HG02943 (cell line): ENCODE data around the gene MBNL3.

Experiments
- ATAC-seq: cut with Tn5 transposase; IDR thresholded peaks from one replicate; pipeline ENCODE4 v1.9.1; 2021; ENCODE audit warnings: mild to moderate bottlenecking, low read depth, moderate library complexity; ENCODE audit not compliant: unreplicated experiment

The MBNL3 gene, protein sequence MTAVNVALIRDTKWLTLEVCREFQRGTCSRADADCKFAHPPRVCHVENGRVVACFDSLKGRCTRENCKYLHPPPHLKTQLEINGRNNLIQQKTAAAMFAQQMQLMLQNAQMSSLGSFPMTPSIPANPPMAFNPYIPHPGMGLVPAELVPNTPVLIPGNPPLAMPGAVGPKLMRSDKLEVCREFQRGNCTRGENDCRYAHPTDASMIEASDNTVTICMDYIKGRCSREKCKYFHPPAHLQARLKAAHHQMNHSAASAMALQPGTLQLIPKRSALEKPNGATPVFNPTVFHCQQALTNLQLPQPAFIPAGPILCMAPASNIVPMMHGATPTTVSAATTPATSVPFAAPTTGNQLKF

DNA sequence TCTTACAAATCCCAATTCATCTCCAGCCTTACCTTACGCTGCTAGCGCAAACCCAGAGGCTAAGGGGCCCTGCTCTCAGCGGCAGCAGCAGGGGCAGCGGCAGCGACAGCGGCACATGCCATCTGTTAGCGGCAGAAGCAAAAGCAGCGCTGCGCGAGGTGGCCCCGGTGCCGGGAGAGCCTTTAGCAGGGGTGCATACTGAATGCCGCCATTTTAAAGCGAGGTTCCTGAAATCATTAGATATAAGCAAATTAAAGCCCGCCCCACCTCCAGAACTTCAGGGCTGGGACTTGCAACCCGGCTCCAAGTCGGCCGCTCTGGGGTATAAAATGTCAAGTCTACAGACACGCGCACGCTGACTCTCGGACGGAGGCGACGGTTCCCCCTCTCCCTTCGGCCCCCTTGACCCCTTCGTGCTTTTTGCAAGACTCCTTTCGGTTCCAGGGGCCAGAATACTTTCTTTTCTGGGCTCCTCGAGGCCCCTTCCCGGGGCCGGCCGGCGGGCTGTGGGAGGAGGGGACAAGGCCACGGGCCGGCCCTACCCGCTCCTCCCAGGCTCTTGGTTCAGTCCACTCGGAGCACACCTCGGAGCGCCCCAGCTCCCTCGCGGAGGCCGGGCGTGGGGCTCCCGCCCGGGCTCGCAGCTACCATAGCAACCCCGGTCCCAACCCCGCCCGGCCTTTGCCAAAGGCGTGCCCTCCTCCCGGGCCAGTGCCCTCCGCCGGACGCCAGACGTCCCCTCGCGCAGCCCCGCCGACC is at the start of gene MBNL3:
Gene MBNL3, minus strand, starts transcription at position 220 of the 759 bp plus-strand sequence. CDS start 49,427 bp downstream, outside the sequence.
- ATAC-seq = peak; percentile 60

DNA sequence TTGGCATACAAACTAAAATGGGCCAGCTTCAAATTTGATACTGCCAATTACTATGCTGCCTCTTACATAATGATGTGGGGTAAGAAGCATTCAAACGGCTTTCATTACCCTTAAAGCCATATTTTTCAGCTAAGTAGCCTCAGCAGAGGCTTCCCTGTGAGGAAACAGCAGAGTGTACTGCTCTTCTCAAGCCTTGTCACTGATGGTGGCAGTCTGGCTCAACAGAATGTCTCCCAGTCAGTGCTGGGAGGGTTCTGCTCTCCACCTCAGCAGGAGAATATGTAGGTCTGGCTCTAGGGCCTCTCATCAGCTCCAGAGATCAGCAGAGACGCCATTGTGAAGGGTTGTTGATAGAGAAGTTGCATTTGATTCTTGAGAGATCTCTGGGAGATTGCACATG is 44.6 kb upstream of the MBNL3 start:
- no peak for ATAC-seq

DNA sequence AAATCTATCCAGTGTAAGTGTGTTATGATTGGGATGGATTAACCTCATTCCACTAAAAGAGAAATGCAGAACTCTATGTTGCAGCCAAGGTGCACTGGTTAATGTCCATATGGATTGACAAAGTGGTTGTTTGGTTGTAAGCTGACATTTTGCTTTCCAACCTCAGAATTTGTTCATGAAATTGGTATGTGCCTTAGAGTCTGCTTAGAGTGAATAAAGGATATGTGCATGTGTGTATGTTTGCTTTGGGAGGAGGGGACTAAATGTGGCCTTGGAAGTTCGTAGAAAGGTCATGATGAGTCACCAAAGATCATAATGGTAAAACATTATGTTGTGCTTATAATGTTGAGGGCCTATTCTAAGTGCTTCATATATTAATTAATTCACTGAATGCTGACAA is 44.1 kb upstream of the MBNL3 start:
- ATAC-seq = no peak

DNA sequence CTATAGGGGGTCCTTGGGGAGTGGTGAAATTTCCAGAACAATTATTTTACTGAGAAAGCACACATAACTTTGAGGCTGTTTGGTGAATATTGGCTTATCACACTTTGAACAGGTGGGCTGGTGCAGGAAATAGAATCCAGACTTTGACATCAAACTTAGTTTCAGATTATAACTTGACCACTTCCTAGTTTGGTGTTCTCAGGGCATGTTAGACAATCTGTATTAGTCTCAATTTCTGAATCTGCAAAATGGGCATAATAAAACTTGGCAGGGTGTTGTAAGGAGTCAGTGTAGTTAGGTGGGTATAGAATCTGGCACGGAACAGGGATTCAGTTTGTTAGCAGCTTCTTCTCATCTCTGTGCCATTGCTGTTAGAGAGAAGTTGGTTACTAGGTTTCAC is 43.3 kb upstream of the MBNL3 start:
- ATAC-seq = no peak

DNA sequence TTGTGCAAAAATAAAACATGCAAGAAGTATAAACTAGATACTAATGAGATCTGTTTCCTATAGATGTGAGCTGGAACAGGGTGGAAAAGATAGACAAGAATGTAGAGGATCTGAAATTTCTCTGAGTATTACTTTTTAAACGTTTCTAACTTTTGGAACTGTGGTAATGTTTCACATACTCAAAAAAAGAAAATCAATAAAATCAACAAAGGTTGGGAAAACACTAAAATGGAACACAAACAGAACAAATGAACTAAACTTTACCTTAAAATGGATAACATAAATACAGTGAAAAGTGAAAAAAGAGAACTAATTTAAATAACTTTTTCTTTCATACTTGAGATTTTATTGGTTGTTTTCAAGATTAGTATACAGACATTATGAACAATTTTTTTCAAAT is 32.0 kb upstream of the MBNL3 start:
- no peak for ATAC-seq

DNA sequence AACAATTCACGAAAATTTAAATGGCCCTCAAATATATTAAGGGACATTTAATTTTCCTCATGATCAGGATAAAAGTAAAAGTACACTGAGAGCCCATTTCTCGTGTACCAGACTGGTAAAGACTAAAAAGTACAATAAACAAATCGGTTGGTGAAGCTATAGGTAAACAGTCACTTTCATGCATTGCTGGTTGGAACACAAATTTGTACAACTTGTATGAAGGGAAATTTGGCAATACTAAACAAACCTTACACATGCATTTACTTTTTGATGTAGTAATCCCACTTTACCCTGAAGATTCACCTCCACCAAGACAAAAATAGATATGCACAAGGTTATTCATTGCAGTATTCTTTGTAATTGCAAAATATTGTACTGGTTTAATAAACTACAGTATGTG is 31.4 kb upstream of the MBNL3 start:
- ATAC-seq = no peak

DNA sequence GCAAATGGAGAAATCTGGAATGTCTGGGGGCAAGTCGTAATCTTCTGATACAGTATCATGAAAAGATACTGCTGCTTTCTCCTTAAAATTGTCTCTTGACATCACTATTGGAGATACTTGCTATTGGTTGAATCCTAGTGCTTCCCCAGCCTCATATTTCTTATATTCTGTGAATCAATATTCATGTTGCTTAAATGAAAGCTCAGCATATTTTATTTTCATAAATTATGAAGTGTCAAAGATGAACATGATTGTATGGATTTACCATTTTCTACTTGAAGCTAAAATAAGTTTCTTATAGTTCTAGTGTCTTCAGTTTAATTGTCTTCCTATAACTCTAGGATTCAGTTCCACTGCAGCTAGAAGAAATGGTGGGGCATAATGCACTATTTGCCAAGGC is 29.6 kb upstream of the MBNL3 start:
- ATAC-seq = no peak

DNA sequence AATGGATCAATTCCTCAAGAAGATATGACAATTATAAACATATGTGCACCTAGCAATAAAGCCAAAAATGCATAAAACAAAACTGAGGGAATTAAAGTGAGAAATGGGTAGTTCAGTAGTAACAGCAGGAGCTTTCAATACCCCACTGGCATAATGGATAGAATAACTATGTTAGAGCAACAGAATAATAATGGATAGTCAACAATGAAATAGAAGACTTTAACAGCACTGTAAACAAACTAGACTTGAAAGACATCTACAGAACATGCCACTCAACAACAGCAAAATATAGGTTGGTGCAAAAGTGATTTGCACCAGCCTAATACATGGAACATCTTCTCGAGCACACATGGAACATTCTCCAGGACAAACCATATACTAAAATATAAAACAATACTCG is 20.0 kb upstream of the MBNL3 start:
- no peak for ATAC-seq

DNA sequence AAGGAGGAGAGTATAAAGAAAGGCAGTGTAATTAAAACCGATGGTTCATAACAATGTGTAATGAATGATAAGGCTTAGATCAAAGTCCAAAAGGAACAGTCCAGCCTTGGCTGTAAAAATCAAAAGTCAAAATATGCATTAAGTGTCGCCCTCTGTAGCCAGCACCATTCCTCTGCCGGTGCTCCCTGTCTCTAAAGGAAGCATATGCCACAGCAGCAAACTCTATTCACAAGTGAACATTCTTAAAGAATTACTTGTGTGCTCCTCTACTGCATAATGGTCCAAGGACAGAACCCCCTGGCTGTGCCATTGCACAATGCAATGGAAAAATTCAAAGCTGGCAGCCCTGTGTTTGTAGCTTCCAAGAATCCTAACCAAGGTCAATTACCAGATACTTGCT is 16.3 kb upstream of the MBNL3 start:
- no peak for ATAC-seq

DNA sequence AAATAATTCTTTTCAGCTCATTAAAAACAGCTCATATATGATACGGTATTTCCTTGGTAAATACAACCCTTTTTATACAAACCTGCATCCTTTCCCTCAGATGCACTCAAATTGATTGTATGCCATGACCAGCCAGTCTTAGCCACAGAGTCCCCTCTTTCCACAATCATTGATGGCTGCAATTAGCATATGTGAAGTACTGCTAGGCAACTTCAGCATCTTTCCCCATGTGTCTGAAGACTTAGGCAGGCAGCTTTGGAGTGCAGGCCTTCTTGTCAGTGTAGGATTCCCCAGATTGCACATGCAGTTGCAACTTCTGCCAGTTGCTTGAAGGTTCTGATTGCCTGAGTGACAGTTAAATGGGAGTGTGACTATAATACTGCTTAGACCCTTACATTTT is 15.6 kb upstream of the MBNL3 start:
- ATAC-seq = no peak

DNA sequence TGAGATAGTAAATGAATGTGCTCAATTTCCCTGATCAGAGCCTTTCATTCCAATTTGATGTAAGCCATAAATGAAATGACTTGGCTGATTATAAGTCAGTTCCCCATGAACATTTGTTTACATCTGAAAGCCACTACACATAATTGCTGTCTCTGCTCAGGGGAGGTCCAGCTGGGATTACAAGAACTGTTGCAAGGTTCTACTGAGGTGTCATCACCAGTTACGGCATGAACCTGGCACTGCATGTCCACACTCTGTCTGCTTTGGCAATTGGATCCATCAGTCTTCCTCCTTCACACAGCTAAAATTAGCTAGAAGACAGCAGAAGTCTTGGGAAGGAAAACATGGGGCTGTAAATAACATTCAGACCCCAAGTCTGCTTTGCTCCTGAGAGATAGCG is 12.8 kb upstream of the MBNL3 start:
- ATAC-seq = no peak

DNA sequence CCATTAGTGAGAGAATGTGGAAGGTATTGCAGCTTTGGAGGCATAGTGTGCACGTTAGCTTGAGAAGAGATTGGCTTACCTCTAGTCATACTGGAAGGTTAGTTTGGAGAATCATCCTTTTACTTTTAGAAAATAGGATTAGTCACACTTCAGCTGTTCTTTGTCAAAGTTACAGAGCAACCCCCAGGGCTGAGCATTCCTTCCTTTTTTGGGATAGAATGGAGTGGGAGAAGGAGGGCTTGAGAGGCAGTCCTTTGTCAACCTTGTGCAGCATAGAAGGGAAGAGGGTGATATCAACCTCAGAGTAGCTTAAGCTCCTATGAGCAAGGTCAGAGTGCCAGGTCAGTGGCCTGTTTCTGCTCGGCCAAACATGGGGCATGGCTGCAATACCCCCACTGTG is 8.6 kb upstream of the MBNL3 start:
- no peak for ATAC-seq

DNA sequence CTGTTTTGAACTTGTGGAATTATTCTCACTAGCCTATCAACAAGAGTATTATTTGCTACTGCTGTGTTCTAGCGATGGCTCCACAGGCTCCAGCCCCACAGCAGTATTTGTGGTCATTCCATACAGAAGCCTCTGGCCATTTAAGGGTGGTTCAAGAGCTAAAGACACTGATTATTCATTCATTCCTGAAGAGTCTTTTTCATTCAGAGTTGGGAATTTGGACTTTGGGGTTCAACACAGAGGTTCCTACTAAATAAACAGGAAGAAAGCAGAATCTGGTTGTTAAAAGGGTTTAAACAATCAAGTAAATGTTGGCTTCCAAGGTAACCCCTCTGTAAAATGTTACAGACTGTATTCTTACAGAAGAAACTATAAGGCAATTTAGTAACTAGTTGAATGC is 4.3 kb upstream of the MBNL3 start:
- ATAC-seq = no peak

DNA sequence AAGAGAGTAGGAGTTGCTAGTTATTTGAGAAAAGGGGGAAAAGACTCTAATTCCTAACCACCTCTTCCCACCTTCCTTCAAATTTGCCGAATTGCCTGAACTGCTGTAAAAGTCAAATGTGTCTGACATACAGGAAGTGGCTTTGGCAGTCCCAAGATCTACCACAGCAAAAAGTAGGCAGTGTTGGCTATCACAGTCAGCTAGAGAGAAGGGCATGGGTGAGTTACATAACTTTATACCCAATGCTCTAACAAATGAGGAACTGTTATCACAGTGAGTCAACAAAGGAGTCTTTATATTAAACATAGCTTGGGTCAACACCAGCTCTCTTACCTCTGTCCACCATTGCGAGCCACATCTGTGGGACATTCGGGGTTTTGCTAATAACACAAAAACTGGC is 2.4 kb upstream of the MBNL3 start:
- ATAC-seq = no peak

DNA sequence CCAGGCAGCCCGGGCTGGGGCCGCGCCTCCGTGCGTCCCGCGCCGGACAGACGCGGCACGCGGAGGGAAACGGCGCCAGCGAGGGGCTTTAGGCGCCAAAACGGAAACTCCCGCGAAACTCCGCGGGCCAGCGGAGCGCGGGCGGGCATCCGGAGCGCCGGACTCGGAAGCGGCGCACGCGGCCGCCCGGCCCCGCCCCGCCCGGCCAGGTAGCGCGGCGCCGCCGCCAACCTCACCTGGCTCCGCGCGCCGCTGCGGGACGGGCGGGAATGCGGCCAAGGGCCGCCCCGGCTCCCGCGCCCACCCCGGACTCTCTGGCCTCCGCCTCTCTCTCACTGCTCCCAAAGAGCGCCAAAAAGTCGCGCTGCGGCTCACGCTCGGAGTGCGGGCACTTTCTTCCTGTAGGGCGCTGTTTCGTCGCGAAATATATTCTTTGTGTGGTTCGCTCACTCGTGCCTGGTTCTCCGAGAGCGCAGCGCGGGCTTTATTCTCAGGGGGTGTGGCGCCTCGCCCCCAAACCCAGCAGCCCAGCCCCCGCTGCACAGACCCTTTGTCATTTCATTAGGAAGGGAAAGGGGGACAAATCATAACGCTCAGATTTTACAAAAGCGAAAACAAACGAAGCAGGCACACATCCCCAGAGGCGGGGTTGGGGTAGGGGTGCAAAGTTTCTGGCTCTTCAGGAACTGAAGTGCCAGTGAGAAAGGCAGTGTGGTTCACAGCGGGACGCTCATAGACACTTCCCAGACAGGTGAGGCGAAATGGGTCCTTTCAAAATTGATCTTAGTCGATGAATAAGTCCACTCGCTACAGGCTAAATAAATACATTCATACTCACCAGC is 961 bp upstream of the MBNL3 start:
- peak; percentile 31 for ATAC-seq

DNA sequence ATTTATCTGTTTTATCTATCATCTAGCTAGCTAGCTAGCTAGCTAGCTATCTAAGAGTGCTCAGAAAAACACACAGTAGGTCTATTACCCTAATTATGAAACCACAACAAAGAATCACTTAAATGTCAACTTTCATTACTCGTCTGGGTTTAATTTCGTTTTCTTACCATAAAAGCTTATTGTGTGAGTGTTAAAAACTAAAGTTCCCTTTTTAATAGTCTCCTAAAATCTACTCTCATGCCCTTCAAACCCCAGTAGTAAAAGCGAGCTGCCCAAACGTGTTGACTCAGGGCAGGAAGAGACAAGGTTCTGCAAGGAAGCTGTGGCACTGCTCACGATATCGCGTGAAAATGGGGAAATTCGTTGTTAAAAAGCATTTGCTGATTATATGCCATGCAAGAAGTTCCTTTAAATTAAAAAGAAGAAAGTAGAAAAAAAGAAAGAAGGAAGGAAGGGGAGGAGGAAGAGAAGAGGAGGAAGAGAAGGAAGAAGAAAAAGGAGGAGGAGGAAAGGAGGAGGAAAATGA is 595 bp downstream of the MBNL3 start:
- no peak for ATAC-seq

DNA sequence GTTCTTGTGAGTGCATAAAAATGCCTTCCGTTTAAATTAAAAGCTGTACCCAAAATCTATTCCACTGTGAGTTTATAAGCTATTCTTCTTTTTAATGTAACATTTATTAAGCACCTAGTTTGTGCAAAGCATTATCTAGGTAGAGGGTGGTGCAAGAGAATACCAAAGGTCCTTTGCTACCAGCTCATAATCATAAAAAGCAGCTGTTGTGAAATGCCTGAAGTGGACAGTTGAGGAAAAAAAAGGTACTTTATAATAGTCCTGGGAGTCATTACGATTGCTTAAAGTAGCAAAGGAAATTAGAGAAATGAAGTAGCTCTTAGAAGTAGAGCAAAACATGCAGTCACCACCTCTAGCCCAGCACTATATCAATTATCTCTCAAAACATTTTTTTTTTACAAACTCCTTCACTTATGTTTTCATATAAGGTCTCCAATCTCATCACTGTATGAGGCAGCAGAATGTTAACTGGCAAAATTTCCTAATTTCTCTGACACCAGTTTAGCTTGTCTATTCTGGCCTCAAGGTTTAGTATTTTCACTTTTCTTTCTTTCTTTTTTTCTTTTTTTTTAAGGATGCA is 2.1 kb downstream of the MBNL3 start:
- no peak for ATAC-seq

DNA sequence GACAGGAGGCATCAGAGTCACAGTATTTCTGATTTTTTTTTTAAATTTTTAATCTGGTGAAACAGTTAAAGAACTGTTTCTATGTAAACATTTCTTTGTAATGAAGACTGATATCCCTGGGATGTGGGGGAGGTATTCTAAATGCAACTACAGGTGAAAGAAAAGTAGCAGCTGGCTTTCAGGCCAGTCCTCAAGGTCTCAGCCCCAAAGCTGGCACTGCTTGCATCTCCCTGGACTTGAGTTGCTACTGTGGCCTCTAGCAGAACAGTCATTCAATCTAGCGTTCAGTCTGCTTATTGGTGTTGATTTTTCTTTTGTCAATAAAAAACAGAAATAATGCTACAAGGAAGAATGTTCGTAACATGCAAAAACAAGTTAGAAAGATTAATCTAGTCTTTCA is 4.9 kb downstream of the MBNL3 start:
- ATAC-seq = no peak

DNA sequence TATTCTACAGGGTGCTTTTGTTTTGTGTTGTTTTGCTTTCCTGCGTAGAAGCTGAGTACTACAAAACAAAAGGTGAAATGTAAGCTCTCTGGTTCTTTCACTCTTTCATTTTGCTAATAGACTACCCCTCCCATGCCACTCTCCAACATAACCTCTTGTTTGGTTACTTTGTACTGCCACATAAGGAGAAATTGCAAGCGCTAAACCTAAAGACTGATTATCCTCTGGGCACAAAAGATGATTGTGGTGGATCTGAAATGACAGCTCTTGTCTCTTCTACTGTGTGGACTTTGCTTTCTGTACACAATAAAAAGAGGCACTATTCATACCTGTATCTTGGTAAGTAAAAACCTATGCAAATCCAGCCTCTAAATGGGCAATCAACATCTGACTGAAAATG is 5.3 kb downstream of the MBNL3 start:
- ATAC-seq = no peak

DNA sequence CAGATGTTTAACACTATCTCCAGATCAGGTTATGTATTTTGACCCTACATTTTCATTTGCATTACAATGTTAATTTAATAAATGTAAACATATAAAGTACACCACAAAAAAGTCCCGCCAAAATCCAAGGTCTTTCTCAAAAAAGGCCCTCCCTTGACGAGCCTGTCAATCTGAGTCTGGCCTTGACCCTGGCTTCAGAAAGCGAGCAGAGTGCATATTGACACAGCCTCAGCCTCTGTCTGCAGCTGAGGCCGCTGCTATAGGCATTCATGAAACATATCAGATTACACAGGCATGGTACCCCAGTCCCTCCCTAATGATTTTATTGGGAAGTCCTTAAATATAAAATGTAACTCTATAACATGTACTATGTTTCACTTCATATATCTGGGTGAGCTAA is 6.2 kb downstream of the MBNL3 start:
- no peak for ATAC-seq

DNA sequence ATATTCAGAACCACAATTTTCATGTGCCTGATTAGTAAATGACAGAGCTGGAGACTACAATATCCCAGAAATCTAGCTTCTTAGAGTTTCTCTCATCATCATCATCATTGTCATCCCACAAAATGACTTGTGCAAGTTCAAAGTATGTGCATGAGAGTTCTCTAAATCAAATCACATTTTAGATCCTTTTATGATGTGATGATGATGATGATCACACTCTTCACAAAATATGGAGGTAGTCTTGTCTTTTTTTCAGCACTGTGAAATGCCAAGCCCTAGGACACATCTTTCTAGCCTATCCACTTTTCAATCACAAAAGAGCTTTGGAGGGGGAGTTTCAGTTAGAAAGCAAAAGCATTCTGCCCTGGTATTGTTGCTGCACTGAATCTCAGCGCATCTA is 7.4 kb downstream of the MBNL3 start:
- no peak for ATAC-seq
